GM21529 (cell line): ENCODE results near the gene GPM6B.
"Not testable (repeated sequence)": the region's sequence is repeated elsewhere in the genome, so short reads cannot be mapped to it uniquely, and the experiment has no call there.

ENCODE experiments used
- ATAC-seq: cut with Tn5 transposase; IDR thresholded peaks from one replicate; pipeline ENCODE4 v1.9.1; 2021; ENCODE audit not compliant: unreplicated experiment

Gene GPM6B

DNA sequence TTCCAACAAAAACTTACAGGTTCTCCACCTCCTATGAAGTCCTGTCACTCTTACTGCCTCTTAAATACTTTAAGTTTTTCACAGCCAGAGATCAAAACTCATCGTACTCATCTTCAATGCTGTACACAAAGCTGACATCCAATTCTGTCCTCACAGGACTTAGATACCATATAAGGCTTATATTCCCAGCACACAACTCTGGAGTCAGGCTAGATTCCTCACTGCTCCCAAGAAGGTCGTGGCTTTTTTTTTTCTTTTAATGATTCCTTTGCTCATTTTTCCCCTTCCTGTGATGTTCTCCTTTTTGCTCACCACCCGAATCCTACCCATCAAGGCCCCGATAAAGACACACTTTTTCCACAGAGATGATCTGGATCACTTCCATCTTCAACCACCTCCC is 83.4 kb downstream of the GPM6B start:
- no peak for ATAC-seq

GRCh38 chrX:13732246-13733067 is 84.4 kb downstream of the GPM6B start:
- no peak for ATAC-seq

DNA sequence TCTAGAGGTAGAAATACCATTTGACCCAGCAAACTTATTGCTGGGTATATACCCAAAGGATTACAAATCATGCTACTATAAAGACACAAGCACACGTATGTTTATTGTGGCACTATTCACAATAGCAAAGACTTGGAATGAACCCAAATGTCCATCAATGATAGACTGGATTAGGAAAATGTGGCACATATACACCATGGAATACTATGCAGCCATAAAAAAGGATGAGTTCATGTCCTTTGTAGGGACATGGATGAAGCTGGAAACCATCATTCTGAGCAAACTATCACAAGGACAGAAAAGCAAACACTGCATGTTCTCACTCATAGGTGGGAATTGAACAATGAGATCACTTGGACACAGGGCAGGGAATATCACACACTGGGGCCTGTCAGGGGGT is 86.4 kb downstream of the GPM6B start:
- not testable (repeated sequence) for ATAC-seq

DNA sequence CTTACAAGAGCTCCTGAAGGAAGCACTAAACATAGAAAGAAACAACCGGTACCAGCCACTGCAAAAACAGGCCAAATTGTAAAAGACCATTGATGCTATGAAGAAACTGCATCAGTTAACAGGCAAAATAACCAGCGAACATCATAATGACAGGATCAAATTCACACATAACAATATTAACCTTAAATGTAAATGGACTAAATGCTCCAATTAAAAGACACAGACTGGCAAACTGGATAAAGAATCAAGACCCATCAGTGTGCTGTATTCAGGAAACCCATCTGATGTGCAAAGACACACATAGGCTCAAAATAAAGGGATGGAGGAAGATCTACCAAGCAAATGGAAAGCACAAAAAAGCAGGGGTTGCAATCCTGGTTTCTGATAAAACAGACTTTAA is 90.3 kb downstream of the GPM6B start:
- ATAC-seq, result not testable (repeated sequence)

DNA sequence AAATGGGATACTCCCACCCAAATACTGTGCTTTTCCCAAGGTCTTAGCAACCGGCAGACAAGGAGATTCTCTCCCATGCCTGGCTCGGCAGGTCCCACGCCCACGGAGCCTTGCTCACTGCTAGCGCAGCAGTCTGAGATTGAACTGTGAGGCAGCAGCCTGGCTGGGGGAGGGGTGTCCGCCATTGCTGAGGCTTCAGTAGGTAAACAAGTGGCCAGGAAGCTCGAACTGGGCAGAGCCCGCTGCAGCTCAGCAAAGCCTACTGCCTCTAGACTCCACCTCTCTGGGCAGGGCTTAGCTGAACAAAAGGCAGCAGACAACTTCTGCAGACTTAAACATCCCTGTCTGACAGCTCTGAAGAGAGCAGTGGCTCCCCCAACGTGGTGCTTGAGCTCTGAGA is 92.0 kb downstream of the GPM6B start:
- ATAC-seq, result not testable (repeated sequence)

- no peak for ATAC-seq
These were observed 94.9 kb downstream of the GPM6B start for GRCh38 chrX:13721819-13722519.

- no peak for ATAC-seq
These were observed 95.5 kb downstream of the GPM6B start for GRCh38 chrX:13721371-13721770.
